HCT116 (cell line): ENCODE measurements around the gene ZNF747.

Experiments
- CTCF ChIP-seq, 3 experiments: fragments of 200-600 bp in 1 of 3; sonication (generic) in 1 of 3; IDR thresholded peaks in 2 of 3; conservative IDR thresholded peaks in 1 of 3; 2 replicates each; pipeline ENCODE4 v1.5.1; 2012 to 2017; ENCODE audit warnings: low read depth in 2 of 3, low read length in 2 of 3, antibody characterized with exemption in 1 of 3, borderline replicate concordance in 1 of 3, control low read depth in 1 of 3, mild to moderate bottlenecking in 1 of 3, mixed read lengths in 1 of 3, mixed run types in 1 of 3, moderate library complexity in 1 of 3; ENCODE audit not compliant: insufficient read depth in 1 of 3
- MAX ChIP-seq: IDR thresholded peaks from 2 replicates; pipeline ENCODE4 v1.6.1; 2012
- REST ChIP-seq: IDR thresholded peaks from 2 replicates; pipeline ENCODE4 v1.6.1; 2012; ENCODE audit warnings: low read depth

GRCh38 chr16:30482366-30482765 lies 52.3 kb downstream of the ZNF747 start:
- TF ChIP-seq CTCF (IDR thresholded peaks at IDR 0.05 in 2 of 3, conservative IDR thresholded peaks at IDR 0.05 in 1 of 3; ENCODE audit: borderline replicate concordance in 1 of 3, insufficient read depth in 1 of 3, low read depth in 2 of 3, low read length in 2 of 3) (peak; percentile 40 to 60 (median 56); a peak in 5 of 6 replicates), MAX (no peak), REST (no peak)
